ENCODE measurements around the gene NTM.

DNA sequence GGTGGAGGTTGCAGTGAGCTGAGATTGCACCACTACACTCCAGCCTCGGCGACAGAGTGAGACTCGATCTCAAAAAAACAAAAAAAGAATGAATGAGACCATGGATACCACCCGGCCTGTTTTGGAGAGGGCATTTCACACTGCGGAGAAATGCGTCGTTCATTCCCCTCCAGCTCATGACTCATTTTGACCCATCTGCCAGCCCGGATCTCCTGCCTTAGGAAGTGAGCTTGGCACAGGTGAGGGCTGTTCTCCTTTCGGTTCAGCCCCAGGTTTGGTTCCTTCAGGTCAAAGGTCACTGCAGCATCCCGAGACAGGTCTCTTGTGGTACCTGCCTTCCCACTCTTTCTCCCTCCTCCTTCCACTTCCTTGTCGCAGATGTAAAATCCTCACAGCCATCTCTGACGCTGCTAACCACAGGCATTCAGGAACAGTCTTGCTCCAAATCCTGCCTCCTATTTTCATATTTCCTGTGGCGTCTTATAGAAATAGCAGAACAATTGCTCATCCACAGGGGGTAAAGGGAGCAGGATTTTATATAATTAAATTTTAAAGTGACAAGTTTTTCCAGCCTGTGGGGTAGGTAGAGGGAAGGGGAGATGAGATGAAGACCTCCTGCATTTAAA, 517.9 kb downstream of the NTM start:
- TF ChIP-seq, protein P1, sequence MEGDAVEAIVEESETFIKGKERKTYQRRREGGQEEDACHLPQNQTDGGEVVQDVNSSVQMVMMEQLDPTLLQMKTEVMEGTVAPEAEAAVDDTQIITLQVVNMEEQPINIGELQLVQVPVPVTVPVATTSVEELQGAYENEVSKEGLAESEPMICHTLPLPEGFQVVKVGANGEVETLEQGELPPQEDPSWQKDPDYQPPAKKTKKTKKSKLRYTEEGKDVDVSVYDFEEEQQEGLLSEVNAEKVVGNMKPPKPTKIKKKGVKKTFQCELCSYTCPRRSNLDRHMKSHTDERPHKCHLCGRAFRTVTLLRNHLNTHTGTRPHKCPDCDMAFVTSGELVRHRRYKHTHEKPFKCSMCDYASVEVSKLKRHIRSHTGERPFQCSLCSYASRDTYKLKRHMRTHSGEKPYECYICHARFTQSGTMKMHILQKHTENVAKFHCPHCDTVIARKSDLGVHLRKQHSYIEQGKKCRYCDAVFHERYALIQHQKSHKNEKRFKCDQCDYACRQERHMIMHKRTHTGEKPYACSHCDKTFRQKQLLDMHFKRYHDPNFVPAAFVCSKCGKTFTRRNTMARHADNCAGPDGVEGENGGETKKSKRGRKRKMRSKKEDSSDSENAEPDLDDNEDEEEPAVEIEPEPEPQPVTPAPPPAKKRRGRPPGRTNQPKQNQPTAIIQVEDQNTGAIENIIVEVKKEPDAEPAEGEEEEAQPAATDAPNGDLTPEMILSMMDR (conservative IDR thresholded peaks at IDR 0.05 in 1 of 2, IDR thresholded peaks at IDR 0.05 in 1 of 2; ENCODE audit: low read depth in 1 of 2, low read length in 2 of 2): no peak
- TF ChIP-seq EZH2 (IDR thresholded peaks at IDR 0.05; ENCODE audit: low read length, missing control alignments): no peak
